Endothelial cell (in vitro differentiated cells): Measurements from ENCODE around the gene CNTNAP5. TPM values are rescaled to one million over a fixed set of nuclear protein-coding genes. Genes with fewer than 3 reads are reported as not detected.

Experiments
- DNase-seq: peaks from one replicate; pipeline ENCODE4 v3.0.0; 2021; ENCODE audit warnings: low spot score
- H3K27ac Mint-ChIP-seq: one replicate; pipeline ENCODE4 v1.8.0; 2021; ENCODE audit warnings: mixed read lengths, inconsistent platforms; ENCODE audit not compliant: unreplicated experiment
- H3K27me3 Mint-ChIP-seq: one replicate; pipeline ENCODE4 v1.8.0; 2021; ENCODE audit warnings: mild to moderate bottlenecking, moderate library complexity, mixed read lengths, inconsistent platforms; ENCODE audit not compliant: unreplicated experiment
- H3K36me3 Mint-ChIP-seq: one replicate; pipeline ENCODE4 v1.8.0; 2021; ENCODE audit warnings: mild to moderate bottlenecking, low read depth, mixed read lengths, inconsistent platforms; ENCODE audit not compliant: unreplicated experiment
- H3K4me1 Mint-ChIP-seq: one replicate; pipeline ENCODE4 v1.8.0; 2021; ENCODE audit warnings: mild to moderate bottlenecking, mixed read lengths, inconsistent platforms; ENCODE audit not compliant: unreplicated experiment
- H3K4me3 Mint-ChIP-seq: one replicate; pipeline ENCODE4 v1.8.0; 2021; ENCODE audit warnings: mild to moderate bottlenecking, mixed read lengths, inconsistent platforms; ENCODE audit not compliant: unreplicated experiment
- H3K9me3 Mint-ChIP-seq: one replicate; pipeline ENCODE4 v1.8.0; 2021; ENCODE audit warnings: mixed read lengths, inconsistent platforms; ENCODE audit not compliant: unreplicated experiment
- total RNA-seq: library from RNA; stranded (reverse); fragmentation: NEBNext Ultra II Directional; extraction: Animal tissue kit (Norgen Biotek cat#: 25700); gene quantifications from one replicate; pipeline ENCODE4 v1.2.1, GENCODE V29; 2021; ENCODE audit not compliant: unreplicated experiment
- TF ChIP-seq, protein P1 (sequence below): fragments of 200-600 bp; sonication (generic); IDR thresholded peaks from one replicate; pipeline ENCODE4 v1.5.0; 2021; ENCODE audit warnings: antibody characterized with exemption; ENCODE audit not compliant: unreplicated experiment

CNTNAP5 gene
- total RNA-seq, 1 donor from 2014 or later, result 5.0 TPM

DNA sequence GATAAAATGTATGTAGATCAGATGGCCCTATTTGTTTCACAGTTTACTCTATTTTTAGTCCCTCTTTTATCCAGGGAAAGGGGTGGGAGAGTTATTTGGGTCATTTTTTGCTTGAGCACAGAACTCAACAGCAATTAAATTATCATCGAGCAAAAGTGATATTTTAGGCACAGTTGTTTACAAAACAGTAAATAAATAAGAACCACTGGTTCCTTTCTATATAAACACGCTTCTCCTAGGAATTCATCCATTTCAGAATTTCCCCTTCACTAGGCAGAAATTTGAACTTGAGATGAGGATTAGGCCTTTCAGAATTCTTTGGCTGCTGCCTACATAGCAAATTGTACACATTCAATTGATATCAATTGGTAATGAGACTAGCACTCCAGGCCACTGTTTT, 812.4 kb downstream of the CNTNAP5 start:
- TF ChIP-seq, protein P1, sequence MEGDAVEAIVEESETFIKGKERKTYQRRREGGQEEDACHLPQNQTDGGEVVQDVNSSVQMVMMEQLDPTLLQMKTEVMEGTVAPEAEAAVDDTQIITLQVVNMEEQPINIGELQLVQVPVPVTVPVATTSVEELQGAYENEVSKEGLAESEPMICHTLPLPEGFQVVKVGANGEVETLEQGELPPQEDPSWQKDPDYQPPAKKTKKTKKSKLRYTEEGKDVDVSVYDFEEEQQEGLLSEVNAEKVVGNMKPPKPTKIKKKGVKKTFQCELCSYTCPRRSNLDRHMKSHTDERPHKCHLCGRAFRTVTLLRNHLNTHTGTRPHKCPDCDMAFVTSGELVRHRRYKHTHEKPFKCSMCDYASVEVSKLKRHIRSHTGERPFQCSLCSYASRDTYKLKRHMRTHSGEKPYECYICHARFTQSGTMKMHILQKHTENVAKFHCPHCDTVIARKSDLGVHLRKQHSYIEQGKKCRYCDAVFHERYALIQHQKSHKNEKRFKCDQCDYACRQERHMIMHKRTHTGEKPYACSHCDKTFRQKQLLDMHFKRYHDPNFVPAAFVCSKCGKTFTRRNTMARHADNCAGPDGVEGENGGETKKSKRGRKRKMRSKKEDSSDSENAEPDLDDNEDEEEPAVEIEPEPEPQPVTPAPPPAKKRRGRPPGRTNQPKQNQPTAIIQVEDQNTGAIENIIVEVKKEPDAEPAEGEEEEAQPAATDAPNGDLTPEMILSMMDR, result no peak
- H3K9me3 Mint-ChIP-seq, result no peaks in the 10 kb centered on the region
- H3K36me3 Mint-ChIP-seq, result no peaks in the 10 kb centered on the region
- H3K4me1 Mint-ChIP-seq, result no peaks in the 10 kb centered on the region
- no peak overlapping the region for H3K27ac Mint-ChIP-seq
- no peak for DNase-seq
- no peaks in the 10 kb centered on the region for H3K27me3 Mint-ChIP-seq
- H3K4me3 Mint-ChIP-seq, result no peak overlapping the region

- H3K27ac Mint-ChIP-seq, result no peak overlapping the region
- no peak overlapping the region for H3K4me3 Mint-ChIP-seq
- H3K4me1 Mint-ChIP-seq, result no peaks in the 10 kb centered on the region
- no peaks in the 10 kb centered on the region for H3K36me3 Mint-ChIP-seq
- TF ChIP-seq, protein P1, result no peak
- H3K9me3 Mint-ChIP-seq, result no peaks in the 10 kb centered on the region
- DNase-seq, result no peak
- H3K27me3 Mint-ChIP-seq, result no peaks in the 10 kb centered on the region
Measured at GRCh38 chr2:124838406-124838805, 813.3 kb downstream of the CNTNAP5 start.

DNA sequence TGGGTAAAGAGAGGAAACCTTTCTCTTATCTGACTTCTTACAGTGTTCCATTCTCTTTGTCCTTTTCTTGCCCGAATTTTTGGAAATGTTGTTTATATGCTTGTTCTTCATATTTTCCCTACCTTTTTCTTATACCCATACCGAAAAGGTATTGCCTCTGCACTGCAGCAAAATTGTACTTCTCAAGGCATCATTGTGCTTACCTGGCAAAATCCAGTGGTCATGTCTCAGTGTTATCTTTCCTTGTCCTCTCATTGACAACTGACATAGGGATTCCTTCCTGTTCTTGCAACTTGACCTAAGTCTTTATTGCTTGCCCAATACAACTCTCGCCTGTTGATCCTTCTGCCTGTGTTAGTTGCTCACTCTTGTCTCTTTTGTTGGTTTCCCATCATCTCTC, 842.2 kb downstream of the CNTNAP5 start:
- Mint-ChIP-seq H3K27ac (no peak overlapping the region), H3K4me3 (no peak overlapping the region), H3K4me1 (no peaks in the 10 kb centered on the region), H3K27me3 (peaks cover 1% of the 10 kb centered on the region), H3K36me3 (no peaks in the 10 kb centered on the region), H3K9me3 (no peaks in the 10 kb centered on the region)
- DNase-seq, result no peak
- TF ChIP-seq, protein P1, result no peak

DNA sequence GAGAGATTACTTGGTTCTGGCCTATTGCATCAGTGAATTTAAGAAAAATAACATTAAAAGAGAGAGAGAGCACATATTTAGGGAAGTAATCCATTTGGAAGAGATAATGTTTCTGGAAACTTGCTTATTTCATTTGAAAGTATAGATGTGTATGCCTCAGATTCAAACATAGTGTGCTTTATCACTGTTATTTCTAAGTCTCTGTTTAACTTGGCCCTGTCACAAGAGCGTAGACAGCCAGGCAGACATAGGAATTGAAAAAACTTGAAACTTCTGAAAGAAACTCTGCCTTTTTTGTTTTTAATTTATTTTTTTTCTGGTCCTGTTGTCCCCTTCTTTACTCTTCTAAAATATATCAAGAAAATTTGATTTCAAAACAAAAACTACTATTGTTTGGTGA, 849.1 kb downstream of the CNTNAP5 start:
- H3K36me3 Mint-ChIP-seq, result no peaks in the 10 kb centered on the region
- no peak for DNase-seq
- H3K27me3 Mint-ChIP-seq, result no peaks in the 10 kb centered on the region
- no peaks in the 10 kb centered on the region for H3K9me3 Mint-ChIP-seq
- no peak overlapping the region for H3K27ac Mint-ChIP-seq
- H3K4me3 Mint-ChIP-seq, result no peak overlapping the region
- H3K4me1 Mint-ChIP-seq, result no peaks in the 10 kb centered on the region
- TF ChIP-seq, protein P1, result no peak

GRCh38 chr2:124874676-124875075, 849.6 kb downstream of the CNTNAP5 start:
- H3K4me1 Mint-ChIP-seq, result no peaks in the 10 kb centered on the region
- no peak for DNase-seq
- H3K9me3 Mint-ChIP-seq, result no peaks in the 10 kb centered on the region
- H3K4me3 Mint-ChIP-seq, result no peak overlapping the region
- TF ChIP-seq, protein P1, result no peak
- H3K36me3 Mint-ChIP-seq, result no peaks in the 10 kb centered on the region
- H3K27me3 Mint-ChIP-seq, result no peaks in the 10 kb centered on the region
- H3K27ac Mint-ChIP-seq, result no peak overlapping the region
